GM21825 (cell line): ENCODE measurements around the gene GPR146.
A peak's percentile ranks its signal among the peaks of the same experiment; 100 is the strongest.

Source experiments
- ATAC-seq: cut with Tn5 transposase; IDR thresholded peaks from one replicate; pipeline ENCODE4 v1.9.1; 2021; ENCODE audit warnings: mild to moderate bottlenecking, moderate library complexity; ENCODE audit not compliant: unreplicated experiment

The GPR146 gene

GRCh38 chr7:1056785-1057410 lies 12.6 kb downstream of the GPR146 start:
- no peak for ATAC-seq

DNA sequence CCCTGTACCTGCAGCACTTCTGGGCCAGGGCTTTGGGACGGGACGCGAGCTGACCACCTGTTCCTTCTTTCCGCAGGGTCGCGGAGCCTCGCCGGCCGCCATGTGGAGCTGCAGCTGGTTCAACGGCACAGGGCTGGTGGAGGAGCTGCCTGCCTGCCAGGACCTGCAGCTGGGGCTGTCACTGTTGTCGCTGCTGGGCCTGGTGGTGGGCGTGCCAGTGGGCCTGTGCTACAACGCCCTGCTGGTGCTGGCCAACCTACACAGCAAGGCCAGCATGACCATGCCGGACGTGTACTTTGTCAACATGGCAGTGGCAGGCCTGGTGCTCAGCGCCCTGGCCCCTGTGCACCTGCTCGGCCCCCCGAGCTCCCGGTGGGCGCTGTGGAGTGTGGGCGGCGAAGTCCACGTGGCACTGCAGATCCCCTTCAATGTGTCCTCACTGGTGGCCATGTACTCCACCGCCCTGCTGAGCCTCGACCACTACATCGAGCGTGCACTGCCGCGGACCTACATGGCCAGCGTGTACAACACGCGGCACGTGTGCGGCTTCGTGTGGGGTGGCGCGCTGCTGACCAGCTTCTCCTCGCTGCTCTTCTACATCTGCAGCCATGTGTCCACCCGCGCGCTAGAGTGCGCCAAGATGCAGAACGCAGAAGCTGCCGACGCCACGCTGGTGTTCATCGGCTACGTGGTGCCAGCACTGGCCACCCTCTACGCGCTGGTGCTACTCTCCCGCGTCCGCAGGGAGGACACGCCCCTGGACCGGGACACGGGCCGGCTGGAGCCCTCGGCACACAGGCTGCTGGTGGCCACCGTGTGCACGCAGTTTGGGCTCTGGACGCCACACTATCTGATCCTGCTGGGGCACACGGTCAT lies 13.3 kb downstream of the GPR146 start:
- ATAC-seq, result no peak

DNA sequence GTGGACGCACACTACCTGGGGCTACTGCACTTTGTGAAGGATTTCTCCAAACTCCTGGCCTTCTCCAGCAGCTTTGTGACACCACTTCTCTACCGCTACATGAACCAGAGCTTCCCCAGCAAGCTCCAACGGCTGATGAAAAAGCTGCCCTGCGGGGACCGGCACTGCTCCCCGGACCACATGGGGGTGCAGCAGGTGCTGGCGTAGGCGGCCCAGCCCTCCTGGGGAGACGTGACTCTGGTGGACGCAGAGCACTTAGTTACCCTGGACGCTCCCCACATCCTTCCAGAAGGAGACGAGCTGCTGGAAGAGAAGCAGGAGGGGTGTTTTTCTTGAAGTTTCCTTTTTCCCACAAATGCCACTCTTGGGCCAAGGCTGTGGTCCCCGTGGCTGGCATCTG lies 14.0 kb downstream of the GPR146 start:
- no peak for ATAC-seq

GRCh38 chr7:1058821-1059199 lies 14.5 kb downstream of the GPR146 start:
- ATAC-seq, result no peak

- ATAC-seq, result no peak
These were observed 15.1 kb downstream of the GPR146 start for GRCh38 chr7:1059200-1060091.

- no peak for ATAC-seq
These were observed 16.1 kb downstream of the GPR146 start for GRCh38 chr7:1060315-1061072.

GRCh38 chr7:1061180-1061579 lies 16.8 kb downstream of the GPR146 start:
- ATAC-seq, result no peak

DNA sequence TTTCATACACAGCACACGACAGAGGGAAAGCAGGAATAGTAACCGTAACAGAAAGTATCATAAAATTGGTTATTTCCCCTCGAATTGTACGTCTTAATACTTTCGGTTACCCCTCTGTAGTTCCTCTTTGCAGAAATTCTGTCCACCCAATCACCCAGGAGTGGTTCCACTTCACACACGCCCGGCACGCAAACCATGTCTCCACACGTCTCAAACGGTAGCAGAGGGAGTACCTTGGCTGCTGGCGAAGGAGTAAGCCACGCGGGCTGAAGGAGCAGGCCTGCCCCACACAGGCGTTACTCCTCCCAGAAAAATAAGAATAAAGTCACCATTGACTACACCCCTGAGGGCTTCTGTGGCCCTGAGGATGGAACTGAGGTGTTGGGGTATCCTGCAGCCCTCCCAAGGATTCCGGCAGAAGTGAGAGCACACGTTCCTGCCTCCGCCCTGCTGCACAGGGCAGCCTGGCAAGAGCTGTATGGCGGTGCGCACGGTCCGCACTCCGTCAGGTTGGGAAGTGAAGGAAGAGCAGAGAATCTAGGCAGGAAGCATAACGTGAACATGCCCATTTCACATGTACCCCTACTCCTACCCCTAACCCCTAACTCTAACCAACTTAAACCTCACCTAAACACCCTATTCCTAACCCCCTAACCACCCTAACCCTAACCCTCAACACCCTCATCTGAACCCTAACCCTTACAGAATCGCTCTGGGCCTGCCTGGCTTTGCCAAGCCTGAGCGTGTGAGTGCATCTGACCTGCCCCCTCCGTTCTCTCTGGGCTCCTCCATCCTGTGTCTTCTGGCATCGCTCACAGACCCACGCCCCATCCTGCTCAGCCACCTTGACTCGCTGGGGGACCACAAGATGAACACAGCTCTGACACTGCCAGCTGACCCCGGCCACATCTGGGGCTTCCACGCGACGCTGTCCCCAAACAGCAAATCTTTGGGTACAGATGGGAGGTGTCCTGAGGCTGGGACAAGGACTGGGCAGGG lies 18.2 kb downstream of the GPR146 start:
- ATAC-seq, result peak; percentile 49

DNA sequence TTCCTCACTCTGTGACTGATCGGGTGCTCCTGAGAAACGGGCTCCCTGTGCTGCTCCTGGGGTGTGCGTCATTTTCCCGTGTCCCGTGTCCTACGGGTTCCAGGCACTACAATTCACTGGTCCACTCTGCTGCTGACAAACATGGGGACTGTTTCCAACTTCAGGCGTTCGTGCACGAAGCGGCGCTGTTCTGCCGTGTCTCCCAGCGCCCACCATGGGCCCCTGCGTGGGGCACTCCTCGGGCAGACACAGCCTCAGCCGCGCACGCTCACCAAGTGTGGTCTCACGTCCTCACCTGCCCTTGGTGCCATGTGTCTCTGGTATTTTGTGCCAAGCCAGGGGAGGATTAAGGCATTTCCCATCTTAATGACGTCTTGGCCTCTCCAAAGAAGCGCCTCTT lies 19.0 kb downstream of the GPR146 start:
- no peak for ATAC-seq

DNA sequence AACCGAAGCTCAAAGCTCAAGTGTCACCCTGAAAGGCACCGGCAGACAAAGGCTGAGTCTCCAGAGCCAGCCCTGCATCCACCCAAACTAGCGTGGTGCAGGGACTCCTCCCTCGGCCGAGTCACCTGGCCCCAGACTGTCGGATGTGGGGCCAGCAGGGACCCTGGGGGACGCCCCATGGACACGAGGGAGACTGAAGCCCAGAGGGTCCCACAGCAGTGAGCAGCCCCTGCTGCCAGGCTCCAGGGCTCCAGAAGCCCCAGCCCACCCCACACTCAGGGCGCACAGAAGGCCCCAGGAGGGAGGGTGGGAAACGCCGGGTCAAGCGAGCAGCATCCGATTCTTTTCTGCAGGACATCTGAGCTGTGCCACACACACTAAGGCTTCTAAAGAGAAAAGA lies 20.2 kb downstream of the GPR146 start:
- no peak for ATAC-seq

DNA sequence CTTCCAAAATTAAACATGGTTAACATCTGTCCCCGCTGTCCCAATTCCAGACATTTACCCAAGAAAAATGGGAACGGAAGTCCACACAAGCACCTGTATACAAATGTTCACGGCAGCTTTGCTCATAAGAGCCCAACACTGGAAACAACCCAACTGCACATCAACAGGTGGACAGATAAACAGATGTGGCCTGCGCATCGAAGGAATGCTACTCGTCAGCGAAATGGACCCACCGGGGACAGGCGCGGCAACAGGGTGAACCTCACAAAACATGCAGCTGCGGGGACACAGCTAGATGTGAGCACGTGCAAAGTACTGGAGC lies 20.9 kb downstream of the GPR146 start:
- ATAC-seq, result no peak

DNA sequence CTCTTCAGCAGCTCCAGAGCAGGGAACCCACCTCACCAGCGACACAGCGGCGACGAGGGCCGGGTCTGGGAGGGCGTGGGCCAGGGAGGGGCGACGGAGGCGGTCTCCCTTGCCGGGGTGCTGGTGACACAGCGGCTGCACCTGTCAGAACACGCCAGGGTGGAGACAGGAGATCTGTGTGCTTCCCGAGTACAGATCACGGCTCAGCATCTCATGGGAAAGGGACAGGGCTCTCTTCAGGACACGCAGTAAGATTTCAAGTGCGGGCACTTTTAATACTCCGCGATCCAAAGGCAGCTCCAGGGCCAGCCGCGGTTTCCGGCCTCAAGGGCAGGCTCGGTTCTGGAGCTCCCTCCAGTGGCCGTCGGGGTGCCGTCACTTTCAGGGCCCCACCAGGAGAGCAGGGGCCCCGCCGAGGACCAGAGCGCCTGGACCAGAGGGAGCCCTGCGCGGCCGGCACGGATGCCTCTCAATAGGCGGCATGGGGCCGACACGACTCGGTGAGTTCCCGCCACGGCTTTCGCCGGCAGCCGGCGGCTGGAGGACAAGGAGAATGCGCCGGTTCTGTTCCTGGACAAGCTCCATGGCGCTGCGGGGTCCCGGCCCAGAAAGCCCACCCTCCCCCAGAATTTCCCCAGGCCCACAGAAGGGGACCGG lies 21.4 kb downstream of the GPR146 start:
- ATAC-seq, result no peak

DNA sequence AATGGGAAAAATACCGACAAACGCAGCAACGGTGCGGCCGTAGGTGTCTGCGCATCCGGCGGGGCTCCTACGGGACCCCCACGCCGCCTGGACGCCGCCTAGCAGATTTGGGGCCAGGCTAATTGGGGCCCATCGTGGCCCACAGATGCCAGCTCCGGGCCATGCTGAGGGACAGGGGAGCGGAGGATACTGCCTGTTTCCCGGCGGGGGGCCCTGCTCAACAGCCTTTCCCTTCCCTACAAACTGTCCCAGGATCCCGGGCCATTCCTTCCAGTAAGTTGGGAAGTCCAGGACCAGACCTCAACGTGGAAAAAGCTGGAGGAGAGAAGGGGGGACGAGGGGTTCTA lies 21.9 kb downstream of the GPR146 start:
- no peak for ATAC-seq

- ATAC-seq, result no peak
These were observed 23.7 kb downstream of the GPR146 start for GRCh38 chr7:1068013-1068412.

GRCh38 chr7:1068619-1069018 lies 24.3 kb downstream of the GPR146 start:
- ATAC-seq, result no peak

DNA sequence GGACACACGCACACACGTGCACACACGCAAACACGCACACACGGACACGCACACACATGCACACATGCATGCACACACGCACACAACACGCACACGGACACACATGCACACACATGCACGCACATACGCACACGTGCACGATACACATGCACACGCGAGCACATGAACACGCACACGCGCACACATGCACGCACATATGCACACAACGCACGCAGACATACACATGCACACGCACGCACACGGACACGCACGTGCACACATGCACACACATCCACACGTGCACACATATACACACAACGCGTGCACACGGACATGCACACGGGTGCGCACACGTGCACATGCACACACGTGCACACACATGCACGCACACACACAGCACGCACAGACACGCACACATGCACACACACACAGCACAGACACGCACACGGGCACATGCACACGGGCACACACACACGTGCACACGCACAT lies 26.2 kb downstream of the GPR146 start:
- ATAC-seq, result no peak

DNA sequence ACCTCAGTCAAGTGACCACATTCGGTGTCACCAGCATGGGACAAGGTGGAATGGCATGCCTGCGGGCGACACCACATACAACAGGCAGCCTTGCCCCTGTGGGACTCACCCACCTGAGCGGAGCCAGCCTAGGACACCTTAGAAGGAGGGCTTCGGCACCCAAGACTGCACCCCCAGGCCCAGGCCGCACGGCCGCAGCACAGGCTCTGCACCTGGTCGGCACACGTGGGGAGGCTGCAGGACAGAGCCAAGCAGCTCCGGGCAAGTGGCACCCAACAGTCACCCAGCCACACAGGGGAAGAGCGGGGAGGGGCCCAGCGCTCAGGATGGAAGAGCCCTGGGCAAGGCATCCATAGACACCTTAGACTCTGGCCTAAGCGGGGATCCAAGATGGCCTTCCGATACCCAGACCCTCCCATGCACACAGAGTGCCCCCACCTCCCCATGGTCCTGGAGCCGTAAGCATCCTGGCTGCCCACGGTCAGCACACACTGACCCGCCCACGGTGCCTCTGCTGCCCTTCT lies 27.4 kb downstream of the GPR146 start:
- no peak for ATAC-seq

GRCh38 chr7:1073142-1073977 lies 29.0 kb downstream of the GPR146 start:
- ATAC-seq, result no peak
